ENCODE measurements around the gene TMOD3.

Gene TMOD3

GRCh38 chr15:51912528-51912927, 83.1 kb downstream of the TMOD3 start:
- DNase-seq: no peak

GRCh38 chr15:51917493-51917892, 88.0 kb downstream of the TMOD3 start:
- DNase-seq: no peak

- DNase-seq: no peak
Measured at GRCh38 chr15:51924156-51925068, 95.0 kb downstream of the TMOD3 start.

GRCh38 chr15:51926809-51927208, 97.4 kb downstream of the TMOD3 start:
- no peak for DNase-seq

GRCh38 chr15:51931016-51931415, 101.6 kb downstream of the TMOD3 start:
- no peak for DNase-seq

- DNase-seq: no peak
Measured at GRCh38 chr15:51931638-51932037, 102.2 kb downstream of the TMOD3 start.

GRCh38 chr15:51932161-51932560, 102.7 kb downstream of the TMOD3 start:
- DNase-seq: no peak

GRCh38 chr15:51935466-51936104, 106.1 kb downstream of the TMOD3 start:
- no peak for DNase-seq

- no peak for DNase-seq
Measured at GRCh38 chr15:51936105-51936478, 106.6 kb downstream of the TMOD3 start.

- DNase-seq: no peak
Measured at GRCh38 chr15:51938286-51938685, 108.8 kb downstream of the TMOD3 start.

- DNase-seq: no peak
Measured at GRCh38 chr15:51939216-51939615, 109.8 kb downstream of the TMOD3 start.

GRCh38 chr15:51947124-51947523, 117.7 kb downstream of the TMOD3 start:
- no peak for DNase-seq

GRCh38 chr15:51952805-51953204, 123.4 kb downstream of the TMOD3 start:
- no peak for DNase-seq

GRCh38 chr15:51955504-51955903, 126.1 kb downstream of the TMOD3 start:
- DNase-seq: no peak
